ENCODE measurements around the gene TRAPPC14. TPM values are rescaled to one million over a fixed set of nuclear protein-coding genes. Genes with fewer than 3 reads are reported as not detected.

The TRAPPC14 gene
- total and polyA plus RNA-seq, 9 of the 15 experiments (the other 6 are each of a cell fraction or from before 2014, with no cell fraction given) = 0.42 to 45.9 (median 18.2) TPM

- TF ChIP-seq RBM34 (IDR thresholded peaks at IDR 0.05; ENCODE audit: borderline replicate concordance, insufficient read depth, low read length) = no peak
- TF ChIP-seq HOMEZ (CRISPR knock-in tag; IDR thresholded peaks at IDR 0.05) = no peak
- no peak; the same call in 1 of the 2 replicates for TF ChIP-seq MYBL2 (IDR thresholded peaks at IDR 0.05; ENCODE audit: low read depth)
- no peak for TF ChIP-seq MYBL2 (CRISPR knock-in tag; IDR thresholded peaks at IDR 0.05; ENCODE audit: borderline replicate concordance)
- TF ChIP-seq SMARCA4 (IDR thresholded peaks at IDR 0.05) = peak; percentile 96
- no peak for TF ChIP-seq KHSRP (IDR thresholded peaks at IDR 0.05)
- TF ChIP-seq OTX1 (CRISPR knock-in tag; IDR thresholded peaks at IDR 0.05) = peak; percentile 96
- no peak for TF ChIP-seq NCOA6 (IDR thresholded peaks at IDR 0.05)
- TF ChIP-seq FOXK1 (CRISPR knock-in tag; IDR thresholded peaks at IDR 0.05; ENCODE audit: borderline replicate concordance) = no peak
- TF ChIP-seq POLR2AphosphoS5 (IDR thresholded peaks at IDR 0.05; ENCODE audit: control insufficient read depth, insufficient read depth, low read depth, low read length) = no peak
- TF ChIP-seq CC2D1A (IDR thresholded peaks at IDR 0.05) = peak; percentile 83
- TF ChIP-seq C11orf30 (IDR thresholded peaks at IDR 0.05; ENCODE audit: low read depth) = no peak
- peak; percentile 91 for TF ChIP-seq SOX6 (IDR thresholded peaks at IDR 0.05)
- no peak for TF ChIP-seq NRF1 (conservative IDR thresholded peaks at IDR 0.05 in 1 of 2, IDR thresholded peaks at IDR 0.05 in 1 of 2)
- TF ChIP-seq ZBTB34 (CRISPR knock-in tag; IDR thresholded peaks at IDR 0.05) = no peak
- TF ChIP-seq ZBTB33 (CRISPR knock-in tag; IDR thresholded peaks at IDR 0.05) = no peak
- no peak for TF ChIP-seq ZBED1 (IDR thresholded peaks at IDR 0.05)
- TF ChIP-seq ZSCAN32 (CRISPR knock-in tag; IDR thresholded peaks at IDR 0.05) = no peak
- TF ChIP-seq FOXJ2 (tag; IDR thresholded peaks at IDR 0.05) = peak; percentile 96
- TF ChIP-seq ZNF354B (CRISPR knock-in tag; IDR thresholded peaks at IDR 0.05) = no peak
- no peak for TF ChIP-seq SIN3B (IDR thresholded peaks at IDR 0.05; ENCODE audit: low read depth)
- TF ChIP-seq MAFF (IDR thresholded peaks at IDR 0.05; ENCODE audit: low read length) = no peak
- no peak for TF ChIP-seq ESRRB (CRISPR knock-in tag; IDR thresholded peaks at IDR 0.05; ENCODE audit: borderline replicate concordance)
- no peak for TF ChIP-seq TFE3 (CRISPR knock-in tag; IDR thresholded peaks at IDR 0.05)
- no peak for TF ChIP-seq HNRNPLL (IDR thresholded peaks at IDR 0.05; ENCODE audit: low read depth, low read length, poor library complexity, severe bottlenecking)
- TF ChIP-seq ZNF444 (CRISPR knock-in tag; IDR thresholded peaks at IDR 0.05) = no peak
Measured at GRCh38 chr7:100167912-100168323, 9.4 kb upstream of the TRAPPC14 start (continued).
